Hepatocyte (in vitro differentiated cells): ENCODE data around the gene SYTL3.

Source experiments
- EZH2 ChIP-seq: fragments of 200-600 bp; sonication (generic); IDR thresholded peaks from 2 replicates; pipeline ENCODE4 v1.6.1; 2016; ENCODE audit warnings: antibody characterized with exemption, mild to moderate bottlenecking, borderline replicate concordance
- TF ChIP-seq, protein P1 (sequence below): fragments of 200-600 bp; sonication (generic); IDR thresholded peaks from 2 replicates; pipeline ENCODE4 v1.5.1; 2016; ENCODE audit warnings: antibody characterized with exemption, mild to moderate bottlenecking; ENCODE audit not compliant: poor library complexity

DNA sequence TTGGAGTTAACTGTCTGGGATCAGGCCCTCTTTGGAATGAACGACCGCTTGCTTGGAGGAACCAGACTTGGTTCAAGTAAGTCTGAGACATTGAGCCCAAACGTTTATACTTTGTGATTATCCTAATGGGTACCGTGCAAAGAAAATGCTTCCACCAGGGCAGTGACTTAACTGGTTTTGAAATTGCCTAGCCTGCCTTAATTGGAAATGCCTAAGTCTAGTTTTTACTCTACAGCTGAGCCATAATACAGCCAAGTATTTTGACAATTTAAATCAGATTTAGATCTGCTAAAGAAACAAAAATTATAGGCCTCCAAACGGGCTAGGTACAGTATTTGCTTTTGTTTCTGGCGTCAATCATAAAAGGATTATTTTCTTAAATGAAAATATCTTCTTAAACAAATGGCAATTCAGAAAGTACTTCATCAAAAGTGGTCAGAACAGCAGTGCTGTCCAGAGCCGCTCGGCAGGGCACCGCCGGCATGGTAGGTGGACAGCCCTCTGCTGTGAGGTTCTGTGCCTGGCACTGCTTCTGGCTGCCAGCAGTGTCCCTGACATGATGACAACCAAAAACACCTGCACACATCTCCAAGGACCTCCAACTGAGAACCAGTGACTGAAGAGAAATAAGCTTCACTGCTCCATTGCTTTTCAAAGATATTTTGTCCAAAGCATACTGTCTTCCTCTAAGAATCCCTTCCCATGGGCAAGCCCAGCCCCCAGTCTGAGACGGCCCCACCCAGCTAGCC lies 113.8 kb downstream of the SYTL3 start:
- TF ChIP-seq, protein P1, sequence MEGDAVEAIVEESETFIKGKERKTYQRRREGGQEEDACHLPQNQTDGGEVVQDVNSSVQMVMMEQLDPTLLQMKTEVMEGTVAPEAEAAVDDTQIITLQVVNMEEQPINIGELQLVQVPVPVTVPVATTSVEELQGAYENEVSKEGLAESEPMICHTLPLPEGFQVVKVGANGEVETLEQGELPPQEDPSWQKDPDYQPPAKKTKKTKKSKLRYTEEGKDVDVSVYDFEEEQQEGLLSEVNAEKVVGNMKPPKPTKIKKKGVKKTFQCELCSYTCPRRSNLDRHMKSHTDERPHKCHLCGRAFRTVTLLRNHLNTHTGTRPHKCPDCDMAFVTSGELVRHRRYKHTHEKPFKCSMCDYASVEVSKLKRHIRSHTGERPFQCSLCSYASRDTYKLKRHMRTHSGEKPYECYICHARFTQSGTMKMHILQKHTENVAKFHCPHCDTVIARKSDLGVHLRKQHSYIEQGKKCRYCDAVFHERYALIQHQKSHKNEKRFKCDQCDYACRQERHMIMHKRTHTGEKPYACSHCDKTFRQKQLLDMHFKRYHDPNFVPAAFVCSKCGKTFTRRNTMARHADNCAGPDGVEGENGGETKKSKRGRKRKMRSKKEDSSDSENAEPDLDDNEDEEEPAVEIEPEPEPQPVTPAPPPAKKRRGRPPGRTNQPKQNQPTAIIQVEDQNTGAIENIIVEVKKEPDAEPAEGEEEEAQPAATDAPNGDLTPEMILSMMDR = no peak
- TF ChIP-seq EZH2 = no peak
